ENCODE data around the gene ZNF335.
A peak's percentile ranks its signal among the peaks of the same experiment; 100 is the strongest.

The ZNF335 gene

DNA sequence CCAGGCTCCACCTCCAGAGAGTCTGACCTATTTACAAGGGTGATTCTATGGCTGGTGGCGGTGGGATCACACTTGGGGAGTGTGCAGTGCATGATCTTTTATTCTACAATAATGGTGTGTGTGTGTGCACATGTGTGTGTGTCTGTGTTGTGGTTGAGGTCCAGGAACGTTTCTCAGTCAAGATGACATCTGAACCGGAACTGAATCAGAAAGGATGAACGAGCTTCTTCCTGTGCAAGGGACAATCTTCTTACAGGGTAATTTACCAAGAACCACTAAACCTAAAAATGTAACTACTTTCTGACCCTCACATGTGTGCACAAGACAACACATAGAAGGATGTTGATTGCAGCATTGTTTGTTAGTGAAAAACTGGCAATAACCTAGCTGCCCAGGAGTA, 45.3 kb upstream of the ZNF335 start:
- H3K27me3 ChIP-seq (ENCODE audit: insufficient read depth, low read depth): peaks cover 4% of the 10 kb centered on the region; the same call in 1 of the 2 replicates
- H3K4me2 ChIP-seq: no peak overlapping the region
- no peaks in the 10 kb centered on the region for H3K36me3 ChIP-seq (ENCODE audit: insufficient read depth)
- H3K4me3 ChIP-seq (IDR thresholded peaks at IDR 0.05; ENCODE audit: insufficient read depth, low read depth, low read length): no peak overlapping the region
- no peak for TF ChIP-seq CTCF (conservative IDR thresholded peaks at IDR 0.05; ENCODE audit: low read depth, low read length)
- H2AFZ ChIP-seq (ENCODE audit: low read depth): no peak overlapping the region
- H4K20me1 ChIP-seq (ENCODE audit: insufficient read depth): no peaks in the 10 kb centered on the region
- peaks cover 22% of the 10 kb centered on the region for H3K4me1 ChIP-seq (ENCODE audit: low read depth, poor library complexity, severe bottlenecking)
- no peak overlapping the region for H3K27ac ChIP-seq
- H3K79me2 ChIP-seq (ENCODE audit: insufficient read depth, low read depth): no peaks in the 10 kb centered on the region
- H3K9ac ChIP-seq: no peak overlapping the region

DNA sequence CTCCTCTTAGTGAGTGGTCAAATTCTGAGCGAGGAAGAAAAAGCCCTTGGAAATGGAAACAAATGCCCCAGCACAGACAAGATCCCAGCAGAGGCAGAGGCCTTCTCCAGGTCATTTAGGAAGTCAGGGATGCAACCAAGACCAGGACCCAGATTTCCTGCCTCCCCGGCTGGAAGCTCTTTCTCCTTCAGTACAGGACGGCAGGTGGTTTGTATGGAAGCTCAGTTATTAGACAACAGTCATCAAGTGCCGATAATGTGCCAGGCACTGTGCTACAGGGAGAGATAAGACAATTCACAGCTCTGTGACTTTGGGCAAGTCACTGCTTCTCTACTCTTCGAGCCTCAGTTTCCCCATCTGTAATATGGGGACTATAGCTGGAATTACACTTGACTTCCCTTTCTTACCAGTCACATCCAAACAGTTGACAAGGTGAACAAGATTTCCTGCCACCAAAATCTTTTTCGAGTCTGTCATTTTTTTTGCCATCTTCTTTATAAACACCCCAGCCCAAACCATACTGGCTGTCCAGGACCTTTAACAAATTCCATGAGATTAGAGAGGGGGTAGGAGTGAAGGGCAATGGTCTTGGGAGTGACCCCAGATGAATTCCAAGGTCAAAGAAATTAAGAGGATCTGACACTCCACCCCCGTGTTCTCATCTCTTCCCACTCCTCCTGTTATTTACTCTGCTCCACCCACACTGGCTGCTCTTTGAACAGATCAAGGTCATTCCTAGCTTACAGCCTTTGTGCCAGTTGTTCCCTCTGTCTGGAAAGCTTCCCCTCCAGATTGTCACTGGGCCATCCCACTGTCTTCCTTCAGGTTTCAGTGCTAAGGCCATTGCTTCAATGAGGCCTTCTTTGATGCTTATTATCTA, 42.8 kb upstream of the ZNF335 start:
- Histone ChIP-seq H3K79me2 (ENCODE audit: insufficient read depth, low read depth) (no peaks in the 10 kb centered on the region), H2AFZ (ENCODE audit: low read depth) (peak overlapping the region; percentile 52), H3K4me2 (0 out of 2 replicates have a peak overlapping the region, but pooled peaks have one; percentile 26), H3K27me3 (ENCODE audit: insufficient read depth, low read depth) (peaks cover 4% of the 10 kb centered on the region; the same call in 1 of the 2 replicates), H3K9ac (no peak overlapping the region), H3K27ac (no peak overlapping the region), H3K4me3 (IDR thresholded peaks at IDR 0.05; ENCODE audit: insufficient read depth, low read depth, low read length) (no peak overlapping the region), H3K36me3 (ENCODE audit: insufficient read depth) (no peaks in the 10 kb centered on the region), H4K20me1 (ENCODE audit: insufficient read depth) (no peaks in the 10 kb centered on the region), H3K4me1 (ENCODE audit: low read depth, poor library complexity, severe bottlenecking) (peaks cover 12% of the 10 kb centered on the region)
- TF ChIP-seq CTCF (conservative IDR thresholded peaks at IDR 0.05; ENCODE audit: low read depth, low read length): no peak

- Histone ChIP-seq H3K4me3 (IDR thresholded peaks at IDR 0.05; ENCODE audit: insufficient read depth, low read depth, low read length) (no peak overlapping the region), H3K36me3 (ENCODE audit: insufficient read depth) (no peaks in the 10 kb centered on the region), H3K9ac (no peak overlapping the region), H3K27ac (no peak overlapping the region), H3K27me3 (ENCODE audit: insufficient read depth, low read depth) (peaks cover 4% of the 10 kb centered on the region; the same call in 1 of the 2 replicates), H4K20me1 (ENCODE audit: insufficient read depth) (no peaks in the 10 kb centered on the region), H2AFZ (ENCODE audit: low read depth) (peak overlapping the region; percentile 52), H3K79me2 (ENCODE audit: insufficient read depth, low read depth) (no peaks in the 10 kb centered on the region), H3K4me2 (peak overlapping the region; percentile 26; the same call in 1 of the 2 replicates), H3K4me1 (ENCODE audit: low read depth, poor library complexity, severe bottlenecking) (peaks cover 12% of the 10 kb centered on the region)
- peak; percentile 93 for TF ChIP-seq CTCF (conservative IDR thresholded peaks at IDR 0.05; ENCODE audit: low read depth, low read length)
These were observed 42.0 kb upstream of the ZNF335 start for GRCh38 chr20:46013829-46014516.

DNA sequence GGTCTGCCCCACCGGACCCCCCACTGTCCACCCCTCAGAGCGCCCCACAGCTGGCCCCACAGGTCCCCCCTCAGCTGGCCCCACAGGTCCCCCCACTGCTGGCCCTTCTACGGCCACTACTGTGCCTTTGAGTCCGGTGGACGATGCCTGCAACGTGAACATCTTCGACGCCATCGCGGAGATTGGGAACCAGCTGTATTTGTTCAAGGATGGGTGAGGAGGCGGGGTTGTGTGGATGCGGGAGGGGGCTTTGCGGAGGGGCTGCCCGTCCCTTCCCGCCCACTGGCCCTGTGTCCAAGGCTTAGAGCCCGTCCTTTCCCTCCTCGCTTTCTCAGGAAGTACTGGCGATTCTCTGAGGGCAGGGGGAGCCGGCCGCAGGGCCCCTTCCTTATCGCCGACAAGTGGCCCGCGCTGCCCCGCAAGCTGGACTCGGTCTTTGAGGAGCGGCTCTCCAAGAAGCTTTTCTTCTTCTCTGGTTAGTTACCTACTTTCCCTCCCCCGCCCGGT, 41.4 kb upstream of the ZNF335 start:
- Histone ChIP-seq H3K4me3 (IDR thresholded peaks at IDR 0.05; ENCODE audit: insufficient read depth, low read depth, low read length) (no peak overlapping the region), H3K27me3 (ENCODE audit: insufficient read depth, low read depth) (peaks cover 4% of the 10 kb centered on the region; the same call in 1 of the 2 replicates), H3K36me3 (ENCODE audit: insufficient read depth) (no peaks in the 10 kb centered on the region), H3K27ac (no peak overlapping the region), H3K9ac (no peak overlapping the region), H2AFZ (ENCODE audit: low read depth) (peak overlapping the region; percentile 52; the same call in 1 of the 2 replicates), H4K20me1 (ENCODE audit: insufficient read depth) (no peaks in the 10 kb centered on the region), H3K79me2 (ENCODE audit: insufficient read depth, low read depth) (no peaks in the 10 kb centered on the region), H3K4me1 (ENCODE audit: low read depth, poor library complexity, severe bottlenecking) (peaks cover 18% of the 10 kb centered on the region), H3K4me2 (0 out of 2 replicates have a peak overlapping the region, but pooled peaks have one; percentile 13)
- TF ChIP-seq CTCF (conservative IDR thresholded peaks at IDR 0.05; ENCODE audit: low read depth, low read length): no peak

All from KMS-11 (cell line).